ENCODE measurements around the gene AIM2. TPM values are rescaled to one million over a fixed set of nuclear protein-coding genes. Genes with fewer than 3 reads are reported as not detected.

AIM2 gene, protein sequence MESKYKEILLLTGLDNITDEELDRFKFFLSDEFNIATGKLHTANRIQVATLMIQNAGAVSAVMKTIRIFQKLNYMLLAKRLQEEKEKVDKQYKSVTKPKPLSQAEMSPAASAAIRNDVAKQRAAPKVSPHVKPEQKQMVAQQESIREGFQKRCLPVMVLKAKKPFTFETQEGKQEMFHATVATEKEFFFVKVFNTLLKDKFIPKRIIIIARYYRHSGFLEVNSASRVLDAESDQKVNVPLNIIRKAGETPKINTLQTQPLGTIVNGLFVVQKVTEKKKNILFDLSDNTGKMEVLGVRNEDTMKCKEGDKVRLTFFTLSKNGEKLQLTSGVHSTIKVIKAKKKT
- total RNA-seq, result not detected

DNA sequence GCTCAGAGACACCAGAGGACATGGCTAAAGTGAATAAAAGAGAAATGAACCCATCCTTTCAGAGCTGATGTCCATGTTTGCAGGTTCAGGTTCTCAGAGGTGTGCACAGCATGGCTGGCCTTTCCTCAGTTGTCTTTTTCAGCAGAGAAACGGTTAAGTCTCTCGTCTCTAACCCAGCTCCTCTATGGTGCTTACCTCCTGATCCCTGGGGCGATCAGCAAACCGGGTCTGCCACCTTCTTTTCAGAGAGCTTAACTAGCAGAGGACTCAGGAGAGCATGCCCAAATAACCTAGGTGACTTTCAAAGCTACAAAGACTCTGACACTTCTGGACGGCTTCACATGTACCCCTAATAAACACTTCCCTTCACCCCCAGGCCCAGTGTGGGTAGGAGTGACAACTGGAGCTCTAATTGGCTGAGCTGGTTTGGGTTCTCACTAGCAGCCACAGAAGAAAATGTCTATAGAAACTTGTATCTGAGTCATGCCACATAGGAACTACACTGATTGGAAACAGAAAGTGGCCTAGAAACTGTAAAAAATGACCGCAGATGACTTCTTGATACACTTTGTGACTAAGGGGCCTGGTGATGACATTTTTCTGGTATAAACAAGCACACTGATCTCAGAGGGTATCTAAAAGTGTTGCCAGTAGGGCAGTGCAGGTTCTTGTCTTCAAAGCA lies at the start of gene AIM2:
Gene AIM2, minus strand, starts transcription at position 329 of the 682 bp plus-strand sequence. CDS start 3,267 bp downstream, outside the sequence.
- Histone ChIP-seq H3K27ac (no peak within 1 kb of the TSS), H3K4me1 (no peaks in the 10 kb centered on the region), H3K27me3 (no peaks in the 10 kb centered on the region), H3K4me3 (no peak within 1 kb of the TSS), H3K36me3 (no peaks in the 10 kb centered on the region), H3K9me3 (no peaks in the 10 kb centered on the region)
- intact Hi-C loops (cut with DNase I; ENCODE audit: low total_unique reads), result loop anchor here (10.0 kb wide), 1 partner anchor 872 kb away; no protein-coding TSS in a partner anchor
- ATAC-seq (no peak), DNase-seq (no peak)
- TF ChIP-seq, protein P1, sequence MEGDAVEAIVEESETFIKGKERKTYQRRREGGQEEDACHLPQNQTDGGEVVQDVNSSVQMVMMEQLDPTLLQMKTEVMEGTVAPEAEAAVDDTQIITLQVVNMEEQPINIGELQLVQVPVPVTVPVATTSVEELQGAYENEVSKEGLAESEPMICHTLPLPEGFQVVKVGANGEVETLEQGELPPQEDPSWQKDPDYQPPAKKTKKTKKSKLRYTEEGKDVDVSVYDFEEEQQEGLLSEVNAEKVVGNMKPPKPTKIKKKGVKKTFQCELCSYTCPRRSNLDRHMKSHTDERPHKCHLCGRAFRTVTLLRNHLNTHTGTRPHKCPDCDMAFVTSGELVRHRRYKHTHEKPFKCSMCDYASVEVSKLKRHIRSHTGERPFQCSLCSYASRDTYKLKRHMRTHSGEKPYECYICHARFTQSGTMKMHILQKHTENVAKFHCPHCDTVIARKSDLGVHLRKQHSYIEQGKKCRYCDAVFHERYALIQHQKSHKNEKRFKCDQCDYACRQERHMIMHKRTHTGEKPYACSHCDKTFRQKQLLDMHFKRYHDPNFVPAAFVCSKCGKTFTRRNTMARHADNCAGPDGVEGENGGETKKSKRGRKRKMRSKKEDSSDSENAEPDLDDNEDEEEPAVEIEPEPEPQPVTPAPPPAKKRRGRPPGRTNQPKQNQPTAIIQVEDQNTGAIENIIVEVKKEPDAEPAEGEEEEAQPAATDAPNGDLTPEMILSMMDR (IDR thresholded peaks at IDR 0.05 in 4 of 5, conservative IDR thresholded peaks at IDR 0.05 in 1 of 5), result no peak
- no peak for TF ChIP-seq POLR2A (IDR thresholded peaks at IDR 0.05)
- in situ Hi-C loops (cut with MboI; ENCODE audit: low sequenced_read_pairs in 4 of 4), result loop anchor here in 1 of 4 donors (10.0 kb wide), 1 partner anchor 872 kb away; no protein-coding TSS in a partner anchor

- no peaks in the 10 kb centered on the region for H3K9me3 ChIP-seq
- no peaks in the 10 kb centered on the region for H3K4me1 ChIP-seq
- H3K27ac ChIP-seq, result no peak overlapping the region
- ATAC-seq, result no peak
- TF ChIP-seq, protein P1 (IDR thresholded peaks at IDR 0.05 in 4 of 5, conservative IDR thresholded peaks at IDR 0.05 in 1 of 5), result no peak
- TF ChIP-seq POLR2A (IDR thresholded peaks at IDR 0.05), result no peak
- no peaks in the 10 kb centered on the region for H3K27me3 ChIP-seq
- in situ Hi-C loops (cut with MboI; ENCODE audit: low sequenced_read_pairs in 4 of 4), result no loop called here
- DNase-seq, result no peak
- intact Hi-C loops (cut with DNase I; ENCODE audit: low total_unique reads), result no loop called here
- H3K4me3 ChIP-seq, result no peak overlapping the region
- no peaks in the 10 kb centered on the region for H3K36me3 ChIP-seq
Observed at GRCh38 chr1:159123587-159123986, 47.0 kb upstream of the AIM2 start.

DNA sequence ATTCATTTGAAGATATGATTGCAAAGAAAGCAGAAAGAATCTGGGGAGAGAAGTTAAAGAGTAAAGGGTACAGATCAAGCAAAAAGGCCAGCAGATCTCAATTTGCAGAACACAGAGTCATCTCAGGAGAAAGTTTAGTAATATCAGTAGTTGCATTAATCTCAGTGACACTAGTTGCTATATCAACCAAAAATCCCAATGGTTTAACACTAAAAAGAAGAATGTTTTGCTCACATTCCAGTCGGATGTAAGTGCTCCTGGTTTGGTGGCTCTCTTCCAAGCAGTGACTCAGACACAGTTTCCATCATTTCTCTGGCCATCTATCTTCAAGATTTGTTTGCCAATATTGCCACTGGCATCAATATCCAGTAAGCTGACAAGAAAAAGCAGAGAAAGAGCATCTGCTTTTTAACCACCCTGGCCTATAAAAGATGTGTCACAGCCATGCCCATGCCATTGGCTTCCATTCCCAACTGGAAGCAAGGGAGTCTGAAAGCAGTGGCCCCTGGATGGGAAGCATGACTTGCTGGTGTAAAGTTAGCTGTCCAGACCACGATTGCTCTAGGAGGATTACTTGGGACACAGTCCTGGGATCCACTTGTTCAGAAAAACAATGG lies 45.5 kb upstream of the AIM2 start:
- Histone ChIP-seq H3K27me3 (no peaks in the 10 kb centered on the region), H3K36me3 (no peaks in the 10 kb centered on the region), H3K27ac (no peak overlapping the region), H3K4me1 (no peaks in the 10 kb centered on the region), H3K9me3 (no peaks in the 10 kb centered on the region), H3K4me3 (no peak overlapping the region)
- in situ Hi-C loops (cut with MboI; ENCODE audit: low sequenced_read_pairs in 4 of 4) (no loop called here), intact Hi-C loops (cut with DNase I; ENCODE audit: low total_unique reads) (no loop called here)
- TF ChIP-seq, protein P1 (IDR thresholded peaks at IDR 0.05 in 4 of 5, conservative IDR thresholded peaks at IDR 0.05 in 1 of 5), result no peak
- TF ChIP-seq POLR2A (IDR thresholded peaks at IDR 0.05), result no peak
- DNase-seq, result no peak
- ATAC-seq, result no peak

DNA sequence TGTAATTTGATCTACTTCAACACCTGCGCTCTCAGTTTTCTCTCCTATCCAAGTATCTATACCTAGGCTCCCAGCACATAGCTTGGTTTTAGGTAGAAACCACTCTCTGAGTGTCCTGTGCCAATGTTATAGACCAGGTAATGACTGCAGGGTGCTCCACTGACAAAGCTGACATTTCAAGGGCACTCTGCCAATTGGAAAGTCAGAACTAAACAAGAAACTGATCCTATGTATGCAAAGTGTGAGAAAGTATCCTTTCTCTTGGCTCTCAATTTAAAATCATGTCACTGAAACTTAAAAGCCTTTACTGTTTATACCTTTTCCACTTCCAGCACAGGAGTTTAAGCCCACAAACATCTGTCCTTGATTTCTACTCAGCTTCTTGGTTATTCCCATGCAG lies 45.0 kb upstream of the AIM2 start:
- Histone ChIP-seq H3K27ac (no peak overlapping the region), H3K4me1 (no peaks in the 10 kb centered on the region), H3K27me3 (no peaks in the 10 kb centered on the region), H3K36me3 (no peaks in the 10 kb centered on the region), H3K4me3 (no peak overlapping the region), H3K9me3 (no peaks in the 10 kb centered on the region)
- in situ Hi-C loops (cut with MboI; ENCODE audit: low sequenced_read_pairs in 4 of 4) (no loop called here), intact Hi-C loops (cut with DNase I; ENCODE audit: low total_unique reads) (no loop called here)
- no peak for ATAC-seq
- no peak for DNase-seq
- TF ChIP-seq, protein P1 (IDR thresholded peaks at IDR 0.05 in 4 of 5, conservative IDR thresholded peaks at IDR 0.05 in 1 of 5), result no peak
- no peak for TF ChIP-seq POLR2A (IDR thresholded peaks at IDR 0.05)

All from gastrocnemius medialis (tissue), 4 donors.